ENCODE results near the gene ERGIC1.

DNA sequence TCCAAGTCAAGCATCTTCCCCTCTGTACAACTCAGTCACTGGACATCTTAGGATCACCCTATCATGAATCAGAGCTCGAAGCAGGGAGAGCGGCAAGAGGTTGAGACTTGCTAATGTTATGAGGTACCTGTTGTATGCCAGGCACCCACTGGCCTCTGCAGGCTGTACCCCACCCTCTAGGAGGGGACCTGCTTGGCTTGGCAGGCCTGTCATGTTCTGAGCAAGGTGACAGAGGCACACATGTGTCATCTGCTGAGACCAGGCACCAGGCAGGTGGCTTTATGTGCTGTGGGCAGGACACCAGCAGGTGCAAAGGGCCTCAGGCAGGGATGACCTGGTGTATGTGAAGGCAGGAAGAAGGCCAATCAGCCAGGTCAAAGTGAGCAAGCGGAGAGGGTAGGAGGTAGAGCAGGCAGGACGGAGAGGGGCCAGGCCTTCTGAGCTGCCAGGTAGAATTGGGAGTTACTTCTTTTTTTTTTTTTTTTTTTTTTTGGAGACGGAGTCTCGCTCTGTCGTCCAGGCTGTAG, 64.9 kb downstream of the ERGIC1 start:
- TF ChIP-seq, protein P1, sequence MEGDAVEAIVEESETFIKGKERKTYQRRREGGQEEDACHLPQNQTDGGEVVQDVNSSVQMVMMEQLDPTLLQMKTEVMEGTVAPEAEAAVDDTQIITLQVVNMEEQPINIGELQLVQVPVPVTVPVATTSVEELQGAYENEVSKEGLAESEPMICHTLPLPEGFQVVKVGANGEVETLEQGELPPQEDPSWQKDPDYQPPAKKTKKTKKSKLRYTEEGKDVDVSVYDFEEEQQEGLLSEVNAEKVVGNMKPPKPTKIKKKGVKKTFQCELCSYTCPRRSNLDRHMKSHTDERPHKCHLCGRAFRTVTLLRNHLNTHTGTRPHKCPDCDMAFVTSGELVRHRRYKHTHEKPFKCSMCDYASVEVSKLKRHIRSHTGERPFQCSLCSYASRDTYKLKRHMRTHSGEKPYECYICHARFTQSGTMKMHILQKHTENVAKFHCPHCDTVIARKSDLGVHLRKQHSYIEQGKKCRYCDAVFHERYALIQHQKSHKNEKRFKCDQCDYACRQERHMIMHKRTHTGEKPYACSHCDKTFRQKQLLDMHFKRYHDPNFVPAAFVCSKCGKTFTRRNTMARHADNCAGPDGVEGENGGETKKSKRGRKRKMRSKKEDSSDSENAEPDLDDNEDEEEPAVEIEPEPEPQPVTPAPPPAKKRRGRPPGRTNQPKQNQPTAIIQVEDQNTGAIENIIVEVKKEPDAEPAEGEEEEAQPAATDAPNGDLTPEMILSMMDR (IDR thresholded peaks at IDR 0.05; ENCODE audit: low read depth, low read length, poor library complexity, severe bottlenecking), result no peak
- no peak for TF ChIP-seq EZH2phosphoT487 (IDR thresholded peaks at IDR 0.05; ENCODE audit: borderline replicate concordance, low read length)
